Measurements from ENCODE around the gene WNT3A. TPM values are rescaled to one million over a fixed set of nuclear protein-coding genes. Genes with fewer than 3 reads are reported as not detected.

WNT3A gene
- polyA plus RNA-seq, 1 donor = not detected

GRCh38 chr1:228000416-228000815, 6.4 kb upstream of the WNT3A start:
- no peak overlapping the region for H3K27ac ChIP-seq (ENCODE audit: low read length)
- no peaks in the 10 kb centered on the region for H3K9me3 ChIP-seq (ENCODE audit: control insufficient read depth, low read depth, low read length)
- H3K4me1 ChIP-seq (ENCODE audit: control insufficient read depth, insufficient read depth, low read length) = peaks cover 2% of the 10 kb centered on the region
- H3K36me3 ChIP-seq (ENCODE audit: control insufficient read depth, insufficient read depth, low read length) = no peaks in the 10 kb centered on the region
- H3K27me3 ChIP-seq (ENCODE audit: control insufficient read depth, insufficient read depth, low read length) = peaks cover 50% of the 10 kb centered on the region
- no CpG with 5 or more reads among the region's 5 CpGs for WGBS (ENCODE audit: insufficient coverage, low lambda C conversion rate)
- H3K4me3 ChIP-seq (ENCODE audit: low read length) = no peak overlapping the region
- no peak for DNase-seq

DNA sequence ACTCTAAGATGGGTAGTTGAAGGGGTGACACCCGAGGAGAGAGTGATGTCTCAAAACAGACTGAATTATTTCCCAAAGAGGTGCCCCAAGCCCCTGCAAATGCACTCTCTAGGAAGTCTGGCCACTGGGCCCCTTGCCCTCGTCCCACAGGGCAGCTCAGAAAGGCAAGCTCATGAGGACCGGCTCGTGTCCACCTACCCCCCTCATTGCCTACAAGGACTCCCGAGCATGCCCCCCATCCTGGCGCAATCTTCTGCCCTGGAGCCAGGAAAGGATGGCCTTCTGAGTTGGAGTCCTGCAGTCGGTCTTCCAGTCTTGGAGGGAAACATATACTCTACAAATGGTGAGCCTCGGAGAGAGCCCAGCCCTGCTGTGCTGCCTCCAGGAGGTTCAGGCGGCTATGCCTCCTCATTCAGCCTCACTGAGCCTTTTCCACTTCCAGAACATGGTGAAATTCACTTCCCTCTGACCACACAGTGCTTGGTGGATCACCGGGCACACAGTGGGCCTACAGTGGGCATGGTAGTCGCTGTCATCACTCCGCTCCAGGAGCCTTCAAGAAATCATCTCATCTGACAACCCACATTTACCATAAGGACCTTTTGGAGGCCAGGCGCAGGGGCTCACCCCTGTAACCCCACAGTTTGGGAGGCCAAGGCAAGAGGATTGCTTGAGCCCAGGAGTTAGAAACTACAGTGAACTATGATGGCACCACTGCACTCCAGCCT, 5.8 kb upstream of the WNT3A start:
- peaks cover 56% of the 10 kb centered on the region for H3K27me3 ChIP-seq (ENCODE audit: control insufficient read depth, insufficient read depth, low read length)
- H3K9me3 ChIP-seq (ENCODE audit: control insufficient read depth, low read depth, low read length) = no peaks in the 10 kb centered on the region
- DNase-seq = no peak
- no peak overlapping the region for H3K27ac ChIP-seq (ENCODE audit: low read length)
- H3K4me1 ChIP-seq (ENCODE audit: control insufficient read depth, insufficient read depth, low read length) = peaks cover 2% of the 10 kb centered on the region
- no peaks in the 10 kb centered on the region for H3K36me3 ChIP-seq (ENCODE audit: control insufficient read depth, insufficient read depth, low read length)
- H3K4me3 ChIP-seq (ENCODE audit: low read length) = no peak overlapping the region
- WGBS (ENCODE audit: insufficient coverage, low lambda C conversion rate) = no CpG with 5 or more reads among the region's 13 CpGs

- H3K27me3 ChIP-seq (ENCODE audit: control insufficient read depth, insufficient read depth, low read length) = peaks cover 61% of the 10 kb centered on the region
- no peak for DNase-seq
- 20% methylated on average over 1 of the region's 15 CpGs for WGBS (ENCODE audit: insufficient coverage, low lambda C conversion rate)
- peaks cover 2% of the 10 kb centered on the region for H3K4me1 ChIP-seq (ENCODE audit: control insufficient read depth, insufficient read depth, low read length)
- H3K36me3 ChIP-seq (ENCODE audit: control insufficient read depth, insufficient read depth, low read length) = no peaks in the 10 kb centered on the region
- H3K4me3 ChIP-seq (ENCODE audit: low read length) = no peak overlapping the region
- H3K27ac ChIP-seq (ENCODE audit: low read length) = no peak overlapping the region
- H3K9me3 ChIP-seq (ENCODE audit: control insufficient read depth, low read depth, low read length) = no peaks in the 10 kb centered on the region
Measured at GRCh38 chr1:228001738-228002535, 4.9 kb upstream of the WNT3A start.

GRCh38 chr1:228002792-228003191, 4.0 kb upstream of the WNT3A start:
- H3K4me3 ChIP-seq (ENCODE audit: low read length) = no peak overlapping the region
- no peaks in the 10 kb centered on the region for H3K9me3 ChIP-seq (ENCODE audit: control insufficient read depth, low read depth, low read length)
- WGBS (ENCODE audit: insufficient coverage, low lambda C conversion rate) = no CpG with 5 or more reads among the region's 3 CpGs
- H3K27me3 ChIP-seq (ENCODE audit: control insufficient read depth, insufficient read depth, low read length) = peaks cover 69% of the 10 kb centered on the region
- no peak for DNase-seq
- H3K27ac ChIP-seq (ENCODE audit: low read length) = no peak overlapping the region
- peaks cover 4% of the 10 kb centered on the region for H3K4me1 ChIP-seq (ENCODE audit: control insufficient read depth, insufficient read depth, low read length)
- no peaks in the 10 kb centered on the region for H3K36me3 ChIP-seq (ENCODE audit: control insufficient read depth, insufficient read depth, low read length)

- H3K27ac ChIP-seq (ENCODE audit: low read length) = no peak overlapping the region
- H3K4me1 ChIP-seq (ENCODE audit: control insufficient read depth, insufficient read depth, low read length) = peaks cover 4% of the 10 kb centered on the region
- no peak overlapping the region for H3K4me3 ChIP-seq (ENCODE audit: low read length)
- no peak for DNase-seq
- H3K27me3 ChIP-seq (ENCODE audit: control insufficient read depth, insufficient read depth, low read length) = peaks cover 75% of the 10 kb centered on the region
- H3K9me3 ChIP-seq (ENCODE audit: control insufficient read depth, low read depth, low read length) = no peaks in the 10 kb centered on the region
- WGBS (ENCODE audit: insufficient coverage, low lambda C conversion rate) = no CpG with 5 or more reads among the region's 14 CpGs
- no peaks in the 10 kb centered on the region for H3K36me3 ChIP-seq (ENCODE audit: control insufficient read depth, insufficient read depth, low read length)
Measured at GRCh38 chr1:228003461-228004330, 3.1 kb upstream of the WNT3A start.

- no peak overlapping the region for H3K4me3 ChIP-seq (ENCODE audit: low read length)
- DNase-seq = peak in 1 of 2 donors; percentile 35
- no peaks in the 10 kb centered on the region for H3K36me3 ChIP-seq (ENCODE audit: control insufficient read depth, insufficient read depth, low read length)
- no CpG with 5 or more reads among the region's 12 CpGs for WGBS (ENCODE audit: insufficient coverage, low lambda C conversion rate)
- H3K9me3 ChIP-seq (ENCODE audit: control insufficient read depth, low read depth, low read length) = no peaks in the 10 kb centered on the region
- peaks cover 82% of the 10 kb centered on the region for H3K27me3 ChIP-seq (ENCODE audit: control insufficient read depth, insufficient read depth, low read length)
- peaks cover 4% of the 10 kb centered on the region for H3K4me1 ChIP-seq (ENCODE audit: control insufficient read depth, insufficient read depth, low read length)
- no peak overlapping the region for H3K27ac ChIP-seq (ENCODE audit: low read length)
Measured at GRCh38 chr1:228004331-228004855, 2.4 kb upstream of the WNT3A start.

DNA sequence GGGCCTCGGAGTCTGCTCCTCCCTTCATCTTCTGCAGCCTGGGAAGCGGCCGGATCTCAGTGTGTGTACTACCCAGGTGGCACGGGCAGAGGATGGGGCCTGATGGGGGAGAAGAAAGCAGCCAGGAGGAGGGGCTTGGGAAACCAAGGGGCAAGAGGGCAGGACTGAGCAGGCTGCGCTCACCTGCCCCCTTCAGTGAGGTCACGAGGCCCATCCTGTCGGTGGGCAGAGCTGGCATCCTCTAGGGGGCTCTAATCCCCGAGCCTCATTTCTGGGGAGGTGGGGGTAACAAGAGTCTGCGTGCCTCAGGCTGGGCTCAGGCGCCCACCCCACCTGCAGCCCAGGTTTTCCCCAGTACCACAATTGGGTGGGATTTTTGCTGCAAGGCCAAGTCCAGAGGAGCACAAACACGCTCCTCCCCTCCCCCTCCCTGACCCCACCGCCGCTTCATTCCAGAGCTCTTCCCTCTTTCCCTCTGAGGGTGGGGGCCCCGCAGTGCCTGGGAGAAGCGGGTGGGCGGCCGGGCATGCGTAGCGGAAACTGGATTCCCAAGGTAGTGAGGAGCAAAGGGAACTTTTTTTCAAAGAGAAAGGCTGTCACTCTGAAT, 1.8 kb upstream of the WNT3A start:
- Histone ChIP-seq H3K4me3 (ENCODE audit: low read length) (no peak overlapping the region), H3K27ac (ENCODE audit: low read length) (no peak overlapping the region), H3K27me3 (ENCODE audit: control insufficient read depth, insufficient read depth, low read length) (peaks cover 88% of the 10 kb centered on the region), H3K36me3 (ENCODE audit: control insufficient read depth, insufficient read depth, low read length) (no peaks in the 10 kb centered on the region), H3K4me1 (ENCODE audit: control insufficient read depth, insufficient read depth, low read length) (peaks cover 4% of the 10 kb centered on the region), H3K9me3 (ENCODE audit: control insufficient read depth, low read depth, low read length) (no peaks in the 10 kb centered on the region)
- no CpG with 5 or more reads among the region's 19 CpGs for WGBS (ENCODE audit: insufficient coverage, low lambda C conversion rate)
- DNase-seq = no peak

GRCh38 chr1:228005511-228006033, 1.2 kb upstream of the WNT3A start:
- no peak overlapping the region for H3K27ac ChIP-seq (ENCODE audit: low read length)
- peaks cover 4% of the 10 kb centered on the region for H3K4me1 ChIP-seq (ENCODE audit: control insufficient read depth, insufficient read depth, low read length)
- DNase-seq = no peak
- H3K27me3 ChIP-seq (ENCODE audit: control insufficient read depth, insufficient read depth, low read length) = peaks cover 90% of the 10 kb centered on the region
- no peak overlapping the region for H3K4me3 ChIP-seq (ENCODE audit: low read length)
- no CpG with 5 or more reads among the region's 13 CpGs for WGBS (ENCODE audit: insufficient coverage, low lambda C conversion rate)
- no peaks in the 10 kb centered on the region for H3K36me3 ChIP-seq (ENCODE audit: control insufficient read depth, insufficient read depth, low read length)
- H3K9me3 ChIP-seq (ENCODE audit: control insufficient read depth, low read depth, low read length) = no peaks in the 10 kb centered on the region

DNA sequence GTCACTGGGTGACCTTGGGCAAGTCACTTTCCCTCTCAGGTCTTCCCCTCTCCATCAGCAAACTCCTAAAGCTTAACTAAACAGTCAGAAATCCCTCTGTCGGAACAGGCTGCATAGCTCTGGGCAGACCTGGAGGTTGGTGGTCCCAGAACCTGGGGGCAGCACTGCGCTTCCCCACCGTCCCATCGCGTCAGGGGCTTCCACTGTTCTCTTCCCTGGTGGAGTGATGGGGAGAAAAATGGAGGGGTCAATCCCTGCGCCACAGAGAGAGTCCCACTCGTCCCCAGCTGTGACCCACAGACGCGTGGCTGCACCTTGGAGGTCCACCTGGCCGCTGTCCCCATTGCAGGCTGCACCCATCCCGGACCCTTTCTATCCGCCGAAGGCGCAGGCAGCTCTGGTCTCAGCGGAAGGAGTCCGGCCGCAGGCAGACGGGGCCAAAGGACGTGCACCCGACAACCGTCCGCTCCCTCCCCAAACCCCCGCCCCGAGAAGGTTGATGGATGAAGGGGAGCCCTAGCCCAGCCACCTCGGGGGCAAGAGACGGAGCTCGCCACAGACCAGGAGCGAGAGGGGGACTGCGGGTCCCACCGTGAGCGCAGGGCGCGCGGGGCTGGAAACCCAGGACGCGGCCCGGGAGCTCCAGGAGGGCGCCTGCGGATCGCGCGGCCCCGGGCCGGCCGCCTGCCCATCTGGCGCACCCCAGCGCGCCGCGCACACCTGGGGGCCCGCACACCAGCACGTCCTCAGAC, 588 bp upstream of the WNT3A start:
- WGBS (ENCODE audit: insufficient coverage, low lambda C conversion rate) = no CpG with 5 or more reads among the region's 52 CpGs
- H3K4me1 ChIP-seq (ENCODE audit: control insufficient read depth, insufficient read depth, low read length) = peaks cover 4% of the 10 kb centered on the region
- no peak for DNase-seq
- peaks cover 91% of the 10 kb centered on the region for H3K27me3 ChIP-seq (ENCODE audit: control insufficient read depth, insufficient read depth, low read length)
- H3K9me3 ChIP-seq (ENCODE audit: control insufficient read depth, low read depth, low read length) = no peaks in the 10 kb centered on the region
- H3K27ac ChIP-seq (ENCODE audit: low read length) = no peak overlapping the region
- no peak overlapping the region for H3K4me3 ChIP-seq (ENCODE audit: low read length)
- no peaks in the 10 kb centered on the region for H3K36me3 ChIP-seq (ENCODE audit: control insufficient read depth, insufficient read depth, low read length)

Measured in large intestine (tissue), 3 donors.